Naive thymus-derived CD8-positive, alpha-beta T cell (primary cell): ENCODE results near the gene HLF. TPM values are rescaled to one million over a fixed set of nuclear protein-coding genes. Genes with fewer than 3 reads are reported as not detected.
A peak's percentile ranks its signal among the peaks of the same experiment; 100 is the strongest.

Experiments
- ATAC-seq, 2 donors: fragments of 150-1000 bp; cut with Tn5 transposase in 1 of 2; sonication (Bioruptor Pico), chemical (Tn5 transposase) in 1 of 2; 1 replicate in 1 of 2; 2 replicates in 1 of 2; pipeline ENCODE4 v1.10.0; 2021; ENCODE audit warnings: mild to moderate bottlenecking in 2 of 2, moderate library complexity in 2 of 2
- POLR2A ChIA-PET: fragments of 350-600 bp; sonication (Branson Sonifier 250); formaldehyde crosslinking; loops from one replicate; lab custom pipeline; 2021; ENCODE audit warnings: antibody characterized with exemption; lab: Charles Lee
- DNase-seq, 10 donors: peaks; one replicate each; pipeline versions ENCODE4 v3.0.0 to v3.0.0-alpha.2; 2020 to 2022
- H3K27ac Mint-ChIP-seq, 10 donors: one replicate each; pipeline ENCODE4 v1.8.0; 2020 to 2022; ENCODE audit warnings: mild to moderate bottlenecking in 10 of 10, mixed read lengths in 10 of 10, moderate library complexity in 4 of 10, inconsistent platforms in 1 of 10
- H3K27me3 Mint-ChIP-seq, 5 donors: one replicate each; pipeline ENCODE4 v1.8.0; 2021 to 2022; ENCODE audit warnings: mixed read lengths in 5 of 5
- H3K36me3 Mint-ChIP-seq, 3 donors: one replicate each; pipeline ENCODE4 v1.8.0; 2020 to 2022; ENCODE audit warnings: mixed read lengths in 3 of 3, mild to moderate bottlenecking in 2 of 3, inconsistent platforms in 1 of 3
- H3K4me1 Mint-ChIP-seq, 4 donors: one replicate each; pipeline ENCODE4 v1.8.0; 2021 to 2022; ENCODE audit warnings: mixed read lengths in 4 of 4
- H3K4me3 Mint-ChIP-seq, 10 donors: one replicate each; pipeline ENCODE4 v1.8.0; 2020 to 2022; ENCODE audit warnings: mild to moderate bottlenecking in 10 of 10, mixed read lengths in 10 of 10, moderate library complexity in 6 of 10, inconsistent platforms in 1 of 10
- H3K9me3 Mint-ChIP-seq, 9 donors: one replicate each; pipeline ENCODE4 v1.8.0; 2020 to 2022; ENCODE audit warnings: mixed read lengths in 9 of 9, mild to moderate bottlenecking in 3 of 9, inconsistent platforms in 1 of 9, moderate library complexity in 1 of 9
- polyA plus RNA-seq, 3 donors: library from polyadenylated mRNA; unstranded; fragments of 300-500 nt; fragmentation: Illumina TruSeq; gene quantifications; one replicate each; pipeline ENCODE4 v1.2.3, GENCODE V29; 2021
- total RNA-seq, 8 experiments: library from RNA in 2 of 8; stranded (reverse) in 2 of 8; gene quantifications; one replicate each; pipeline ENCODE4 v1.2.3 and lab custom pipeline; 2021 to 2026

The HLF gene
- total and polyA plus RNA-seq, 5 experiments from 2014 or later = 0.03 to 0.49 (median 0.49) TPM; not detected in 2

- Mint-ChIP-seq H3K36me3 (peaks cover 0 to 6% (median 0%) of the 10 kb centered on the region in 3 donors), H3K4me1 (peaks cover 3 to 11% (median 5%) of the 10 kb centered on the region in 4 donors), H3K27ac (no peak overlapping the region), H3K9me3 (peaks cover 0 to 6% (median 3%) of the 10 kb centered on the region in 9 donors), H3K27me3 (peaks cover 53 to 67% (median 57%) of the 10 kb centered on the region in 5 donors), H3K4me3 (no peak overlapping the region)
- POLR2A ChIA-PET = no interaction called here
- no peak for ATAC-seq
- no peak for DNase-seq
Measured at GRCh38 chr17:55258578-55259135, 6.1 kb upstream of the HLF start.

- Mint-ChIP-seq H3K27me3 (peaks cover 53 to 77% (median 64%) of the 10 kb centered on the region in 5 donors), H3K4me3 (no peak overlapping the region), H3K9me3 (peaks cover 0 to 6% (median 3%) of the 10 kb centered on the region in 9 donors), H3K36me3 (peaks cover 0 to 6% (median 0%) of the 10 kb centered on the region in 3 donors), H3K4me1 (peaks cover 7 to 21% (median 15%) of the 10 kb centered on the region in 4 donors), H3K27ac (no peak overlapping the region)
- DNase-seq = no peak
- no peak for ATAC-seq
- POLR2A ChIA-PET = no interaction called here
Measured at GRCh38 chr17:55259684-55260111, 5.1 kb upstream of the HLF start.

GRCh38 chr17:55261311-55261710 is 3.4 kb upstream of the HLF start:
- POLR2A ChIA-PET = no interaction called here
- Mint-ChIP-seq H3K27ac (no peak overlapping the region), H3K27me3 (peaks cover 49 to 75% (median 66%) of the 10 kb centered on the region in 5 donors), H3K9me3 (peaks cover 0 to 6% (median 3%) of the 10 kb centered on the region in 9 donors), H3K36me3 (peaks cover 0 to 6% (median 0%) of the 10 kb centered on the region in 3 donors), H3K4me1 (peaks cover 7 to 28% (median 20%) of the 10 kb centered on the region in 4 donors), H3K4me3 (no peak overlapping the region)
- DNase-seq (no peak), ATAC-seq (no peak)

- peaks cover 0 to 6% (median 0%) of the 10 kb centered on the region in 3 donors for H3K36me3 Mint-ChIP-seq
- H3K4me3 Mint-ChIP-seq = peak overlapping the region; percentile 75 to 88 (median 82)
- POLR2A ChIA-PET = interaction anchor here (0.7 to 3.5 kb wide), 2 partner anchors 26 to 37 kb away, joined by 3 to 22 read pairs; no protein-coding TSS in a partner anchor
- H3K27ac Mint-ChIP-seq = peak overlapping the region in 3 of 10 donors; percentile 5 to 79 (median 60)
- peaks cover 44 to 76% (median 64%) of the 10 kb centered on the region in 5 donors for H3K27me3 Mint-ChIP-seq
- peak; percentile 21 to 29 for ATAC-seq
- peak in 3 of 10 donors; percentile 14 to 29 (median 25) for DNase-seq
- H3K9me3 Mint-ChIP-seq = peaks cover 0 to 6% (median 3%) of the 10 kb centered on the region in 9 donors
- peaks cover 7 to 28% (median 22%) of the 10 kb centered on the region in 4 donors for H3K4me1 Mint-ChIP-seq
Measured at GRCh38 chr17:55263569-55264277, 1.0 kb upstream of the HLF start.

GRCh38 chr17:55264278-55264644 is 499 bp upstream of the HLF start:
- Mint-ChIP-seq H3K36me3 (peaks cover 0 to 6% (median 0%) of the 10 kb centered on the region in 3 donors), H3K4me3 (peak overlapping the region; percentile 75 to 88 (median 82)), H3K4me1 (peaks cover 7 to 28% (median 22%) of the 10 kb centered on the region in 4 donors), H3K27me3 (peaks cover 41 to 76% (median 62%) of the 10 kb centered on the region in 5 donors), H3K9me3 (peaks cover 0 to 6% (median 3%) of the 10 kb centered on the region in 9 donors), H3K27ac (peak overlapping the region in 1 of 10 donors; percentile 36)
- POLR2A ChIA-PET = interaction anchor here (0.7 to 3.5 kb wide), 2 partner anchors 26 to 38 kb away, joined by 3 to 22 read pairs; no protein-coding TSS in a partner anchor
- ATAC-seq = peak in 1 of 2 donors; percentile 8
- DNase-seq = peak in 1 of 10 donors; percentile 1

GRCh38 chr17:55265311-55266021 is 706 bp downstream of the HLF start:
- DNase-seq = peak in 2 of 10 donors; percentile 11 to 27
- ATAC-seq = peak; percentile 15 to 25
- Mint-ChIP-seq H3K4me1 (peaks cover 7 to 28% (median 22%) of the 10 kb centered on the region in 4 donors), H3K36me3 (peaks cover 0 to 6% (median 0%) of the 10 kb centered on the region in 3 donors), H3K27ac (no peak overlapping the region), H3K4me3 (peak overlapping the region; percentile 59 to 82 (median 69)), H3K27me3 (peaks cover 32 to 77% (median 53%) of the 10 kb centered on the region in 5 donors), H3K9me3 (peaks cover 0 to 6% (median 4%) of the 10 kb centered on the region in 9 donors)
- POLR2A ChIA-PET = interaction anchor here (1.0 to 3.5 kb wide), 2 partner anchors 11 to 28 kb away, joined by 4 to 22 read pairs; no protein-coding TSS in a partner anchor

- POLR2A ChIA-PET = interaction anchor here (1.0 to 3.5 kb wide), 2 partner anchors 10 to 28 kb away, joined by 4 to 22 read pairs; no protein-coding TSS in a partner anchor
- Mint-ChIP-seq H3K4me1 (peaks cover 7 to 28% (median 22%) of the 10 kb centered on the region in 4 donors), H3K36me3 (peaks cover 0 to 3% (median 0%) of the 10 kb centered on the region in 3 donors), H3K4me3 (peak overlapping the region; percentile 54 to 82 (median 69)), H3K27ac (peak overlapping the region in 4 of 10 donors; percentile 9 to 48 (median 32)), H3K9me3 (peaks cover 0 to 4% (median 1%) of the 10 kb centered on the region in 9 donors), H3K27me3 (peaks cover 25 to 73% (median 49%) of the 10 kb centered on the region in 5 donors)
- DNase-seq = peak in 2 of 10 donors; percentile 5 to 9
- ATAC-seq = peak in 1 of 2 donors; percentile 9
Measured at GRCh38 chr17:55266051-55266957, 1.5 kb downstream of the HLF start.

- Mint-ChIP-seq H3K4me1 (peaks cover 7 to 28% (median 22%) of the 10 kb centered on the region in 4 donors), H3K27ac (peak overlapping the region in 1 of 10 donors; percentile 77), H3K9me3 (peaks cover 0 to 4% (median 0%) of the 10 kb centered on the region in 9 donors), H3K4me3 (peak overlapping the region in 1 of 10 donors; percentile 29), H3K36me3 (no peaks in the 10 kb centered on the region), H3K27me3 (peaks cover 18 to 70% (median 47%) of the 10 kb centered on the region in 5 donors)
- ATAC-seq (no peak), DNase-seq (no peak)
- POLR2A ChIA-PET = interaction anchor here (3.5 kb wide), 1 partner anchor 29 kb away, joined by 22 read pairs; no protein-coding TSS in a partner anchor
Measured at GRCh38 chr17:55266958-55267688, 2.4 kb downstream of the HLF start.

- H3K27ac Mint-ChIP-seq = no peak overlapping the region
- H3K36me3 Mint-ChIP-seq = no peaks in the 10 kb centered on the region
- DNase-seq (no peak), ATAC-seq (no peak)
- POLR2A ChIA-PET = no interaction called here
- peaks cover 0 to 4% (median 0%) of the 10 kb centered on the region in 9 donors for H3K9me3 Mint-ChIP-seq
- H3K27me3 Mint-ChIP-seq = peaks cover 19 to 68% (median 46%) of the 10 kb centered on the region in 5 donors
- peaks cover 10 to 23% (median 22%) of the 10 kb centered on the region in 4 donors for H3K4me1 Mint-ChIP-seq
- H3K4me3 Mint-ChIP-seq = no peak overlapping the region
Measured at GRCh38 chr17:55267777-55268648, 3.3 kb downstream of the HLF start.
